ENCODE data around the gene CRISPLD2. TPM values are rescaled to one million over a fixed set of nuclear protein-coding genes. Genes with fewer than 3 reads are reported as not detected.

The CRISPLD2 gene
- total and polyA plus RNA-seq, 2 donors from 2014 or later, result 4.8 to 108 TPM

- no peak for TF ChIP-seq CTCF (IDR thresholded peaks at IDR 0.05; ENCODE audit: borderline replicate concordance, extremely low read depth, insufficient read depth)
- H3K27me3 ChIP-seq (ENCODE audit: control insufficient read depth, insufficient read depth, low read length), result no peaks in the 10 kb centered on the region
- no peak for DNase-seq
- H3K27ac ChIP-seq (ENCODE audit: low read depth in 2 of 2, low read length in 2 of 2), result no peak overlapping the region
- H3K9me3 ChIP-seq (ENCODE audit: control insufficient read depth in 2 of 3, insufficient read depth in 1 of 3, low read length in 3 of 3), result no peaks in the 10 kb centered on the region
- FAIRE-seq, result no peak
- no peaks in the 10 kb centered on the region for H3K36me3 ChIP-seq (ENCODE audit: control insufficient read depth in 2 of 3, insufficient read depth in 3 of 3, low read length in 3 of 3)
- no peak overlapping the region for H3K9ac ChIP-seq (ENCODE audit: low read length in 3 of 3)
- no peak overlapping the region for H3K4me3 ChIP-seq (ENCODE audit: low read length in 3 of 3)
- no peaks in the 10 kb centered on the region for H3K4me1 ChIP-seq (ENCODE audit: control insufficient read depth in 2 of 3, insufficient read depth in 2 of 3, low read depth in 1 of 3, low read length in 3 of 3)
- intact Hi-C loops (cut with DNase I), result no loop called here
These were observed 123.8 kb downstream of the CRISPLD2 start for GRCh38 chr16:84943620-84944019.

GRCh38 chr16:84947022-84947421 is 127.2 kb downstream of the CRISPLD2 start:
- FAIRE-seq (no peak), DNase-seq (peak in 1 of 5 donors; percentile 54)
- intact Hi-C loops (cut with DNase I), result no loop called here
- no peak for TF ChIP-seq CTCF (IDR thresholded peaks at IDR 0.05; ENCODE audit: borderline replicate concordance, extremely low read depth, insufficient read depth)
- H3K27me3 ChIP-seq (ENCODE audit: control insufficient read depth, insufficient read depth, low read length), result no peaks in the 10 kb centered on the region
- H3K9ac ChIP-seq (ENCODE audit: low read length in 3 of 3), result no peak overlapping the region
- no peaks in the 10 kb centered on the region for H3K36me3 ChIP-seq (ENCODE audit: control insufficient read depth in 2 of 3, insufficient read depth in 3 of 3, low read length in 3 of 3)
- H3K4me3 ChIP-seq (ENCODE audit: low read length in 3 of 3), result no peak overlapping the region
- peaks cover 0 to 5% (median under 1%) of the 10 kb centered on the region in 3 donors for H3K4me1 ChIP-seq (ENCODE audit: control insufficient read depth in 2 of 3, insufficient read depth in 2 of 3, low read depth in 1 of 3, low read length in 3 of 3)
- H3K27ac ChIP-seq (ENCODE audit: low read depth in 2 of 2, low read length in 2 of 2), result no peak overlapping the region
- H3K9me3 ChIP-seq (ENCODE audit: control insufficient read depth in 2 of 3, insufficient read depth in 1 of 3, low read length in 3 of 3), result no peaks in the 10 kb centered on the region

DNA sequence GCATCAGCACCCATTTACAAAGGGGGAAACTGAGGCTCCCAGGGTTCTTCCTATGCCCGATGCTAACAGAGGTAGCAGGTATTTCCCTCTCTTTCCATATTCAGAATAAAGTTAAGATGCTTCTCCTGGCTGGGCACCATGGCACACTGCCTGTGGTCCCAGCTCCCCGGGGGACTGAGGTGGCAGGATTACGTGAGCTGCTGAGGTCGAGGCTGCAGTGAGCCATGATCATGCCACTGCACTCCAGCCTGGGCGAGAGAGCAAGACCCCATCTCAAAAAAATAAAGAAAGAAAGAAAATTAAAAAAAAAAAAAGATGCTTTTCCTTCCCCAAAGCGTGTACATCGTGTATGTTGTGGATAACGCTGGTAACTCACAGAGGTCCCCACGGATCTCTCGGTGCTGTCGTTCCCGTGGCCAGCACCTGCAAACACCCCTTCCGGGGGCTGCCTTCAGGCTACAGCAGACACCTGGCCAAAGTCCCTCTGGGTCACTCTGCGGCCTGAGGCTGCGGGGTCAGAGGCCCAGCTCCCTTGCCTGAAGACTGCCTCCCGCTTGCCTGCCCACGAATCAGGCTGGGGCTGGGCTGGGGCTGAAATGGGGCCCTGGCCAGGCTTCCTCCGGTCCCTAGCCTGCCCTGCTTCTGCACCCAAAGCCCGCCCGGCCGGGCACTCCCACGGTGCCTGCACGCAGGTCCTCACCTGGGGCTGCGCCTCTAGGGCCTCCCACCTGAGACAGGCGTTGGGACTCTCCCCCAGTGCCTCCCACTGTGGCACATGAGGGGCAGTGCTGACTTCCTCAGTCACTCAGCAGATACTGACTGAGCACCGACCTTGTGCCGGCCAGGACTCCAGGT is 128.4 kb downstream of the CRISPLD2 start:
- H3K36me3 ChIP-seq (ENCODE audit: control insufficient read depth in 2 of 3, insufficient read depth in 3 of 3, low read length in 3 of 3), result no peaks in the 10 kb centered on the region
- H3K4me1 ChIP-seq (ENCODE audit: control insufficient read depth in 2 of 3, insufficient read depth in 2 of 3, low read depth in 1 of 3, low read length in 3 of 3), result peaks cover 0 to 5% (median 2%) of the 10 kb centered on the region in 3 donors
- FAIRE-seq, result no peak
- no peaks in the 10 kb centered on the region for H3K27me3 ChIP-seq (ENCODE audit: control insufficient read depth, insufficient read depth, low read length)
- H3K4me3 ChIP-seq (ENCODE audit: low read length in 3 of 3), result no peak overlapping the region
- no peaks in the 10 kb centered on the region for H3K9me3 ChIP-seq (ENCODE audit: control insufficient read depth in 2 of 3, insufficient read depth in 1 of 3, low read length in 3 of 3)
- no peak for TF ChIP-seq CTCF (IDR thresholded peaks at IDR 0.05; ENCODE audit: borderline replicate concordance, extremely low read depth, insufficient read depth)
- no peak for DNase-seq
- H3K9ac ChIP-seq (ENCODE audit: low read length in 3 of 3), result no peak overlapping the region
- H3K27ac ChIP-seq (ENCODE audit: low read depth in 2 of 2, low read length in 2 of 2), result no peak overlapping the region
- intact Hi-C loops (cut with DNase I), result no loop called here

Data from kidney (tissue), 14 donors.